ENCODE results near the gene ATXN7L2. TPM values are rescaled to one million over a fixed set of nuclear protein-coding genes. Genes with fewer than 3 reads are reported as not detected.

ATXN7L2 gene
- total and polyA plus RNA-seq, 7 donors = 4.4 to 14.1 (median 5.2) TPM

GRCh38 chr1:109499661-109500536, 16.2 kb downstream of the ATXN7L2 start:
- H3K27ac ChIP-seq = peak overlapping the region; percentile 65
- intact Hi-C loops (cut with DNase I) = no loop called here
- TF ChIP-seq CTCF (IDR thresholded peaks at IDR 0.05) = peak; percentile 51
- ATAC-seq = peak in 3 of 4 donors; percentile 33 to 62 (median 55)
- peaks cover 16% of the 10 kb centered on the region for H3K4me1 ChIP-seq
- H3K9me3 ChIP-seq = no peaks in the 10 kb centered on the region
- DNase-seq = no peak
- 55 to 66% (median 59%) methylated on average over 4 of the region's 4 CpGs for WGBS, 3 donors
- H3K36me3 ChIP-seq (ENCODE audit: insufficient read depth in 1 of 2, low read depth in 1 of 2) = peaks cover 0 to 48% of the 10 kb centered on the region in 2 donors
- H3K4me3 ChIP-seq = no peak overlapping the region
- H3K27me3 ChIP-seq (ENCODE audit: insufficient read depth in 3 of 3, low read length in 2 of 3) = no peaks in the 10 kb centered on the region

GRCh38 chr1:109500941-109501381, 17.3 kb downstream of the ATXN7L2 start:
- Histone ChIP-seq H3K4me3 (no peak overlapping the region), H3K4me1 (peaks cover 22% of the 10 kb centered on the region), H3K9me3 (no peaks in the 10 kb centered on the region), H3K27me3 (ENCODE audit: insufficient read depth in 3 of 3, low read length in 2 of 3) (no peaks in the 10 kb centered on the region), H3K36me3 (ENCODE audit: insufficient read depth in 1 of 2, low read depth in 1 of 2) (peaks cover 0 to 48% of the 10 kb centered on the region in 2 donors), H3K27ac (no peak overlapping the region)
- no peak for ATAC-seq
- intact Hi-C loops (cut with DNase I) = no loop called here
- TF ChIP-seq CTCF (IDR thresholded peaks at IDR 0.05) = no peak
- DNase-seq = no peak
- WGBS, 3 donors = 44 to 58% (median 46%) methylated on average over 5 of the region's 5 CpGs

GRCh38 chr1:109501644-109502363, 18.1 kb downstream of the ATXN7L2 start:
- Histone ChIP-seq H3K4me1 (peaks cover 30% of the 10 kb centered on the region), H3K27ac (no peak overlapping the region), H3K4me3 (no peak overlapping the region), H3K36me3 (ENCODE audit: insufficient read depth in 1 of 2, low read depth in 1 of 2) (peaks cover 0 to 40% of the 10 kb centered on the region in 2 donors), H3K9me3 (no peaks in the 10 kb centered on the region), H3K27me3 (ENCODE audit: insufficient read depth in 3 of 3, low read length in 2 of 3) (no peaks in the 10 kb centered on the region)
- no peak for TF ChIP-seq CTCF (IDR thresholded peaks at IDR 0.05)
- WGBS, 3 donors = 68 to 79% (median 72%) methylated on average over 5 of the region's 5 CpGs
- DNase-seq = no peak
- ATAC-seq = no peak
- intact Hi-C loops (cut with DNase I) = no loop called here

GRCh38 chr1:109502364-109502851, 18.7 kb downstream of the ATXN7L2 start:
- WGBS, 3 donors = 50 to 67% (median 56%) methylated on average over 3 of the region's 3 CpGs
- Histone ChIP-seq H3K9me3 (no peaks in the 10 kb centered on the region), H3K4me3 (no peak overlapping the region), H3K27ac (peak overlapping the region; percentile 16), H3K27me3 (ENCODE audit: insufficient read depth in 3 of 3, low read length in 2 of 3) (no peaks in the 10 kb centered on the region), H3K36me3 (ENCODE audit: insufficient read depth in 1 of 2, low read depth in 1 of 2) (peaks cover 0 to 39% of the 10 kb centered on the region in 2 donors), H3K4me1 (peaks cover 36% of the 10 kb centered on the region)
- ATAC-seq = no peak
- intact Hi-C loops (cut with DNase I) = no loop called here
- DNase-seq = no peak
- TF ChIP-seq CTCF (IDR thresholded peaks at IDR 0.05) = no peak

Measured in psoas muscle (tissue), 8 donors.